ENCODE results near the gene NEURL3. TPM values are rescaled to one million over a fixed set of nuclear protein-coding genes. Genes with fewer than 3 reads are reported as not detected.
"Not testable (repeated sequence)": the region's sequence is repeated elsewhere in the genome, so short reads cannot be mapped to it uniquely, and the experiment has no call there.

The NEURL3 gene
- total RNA-seq, 1 experiment from 2014 or later = not detected

DNA sequence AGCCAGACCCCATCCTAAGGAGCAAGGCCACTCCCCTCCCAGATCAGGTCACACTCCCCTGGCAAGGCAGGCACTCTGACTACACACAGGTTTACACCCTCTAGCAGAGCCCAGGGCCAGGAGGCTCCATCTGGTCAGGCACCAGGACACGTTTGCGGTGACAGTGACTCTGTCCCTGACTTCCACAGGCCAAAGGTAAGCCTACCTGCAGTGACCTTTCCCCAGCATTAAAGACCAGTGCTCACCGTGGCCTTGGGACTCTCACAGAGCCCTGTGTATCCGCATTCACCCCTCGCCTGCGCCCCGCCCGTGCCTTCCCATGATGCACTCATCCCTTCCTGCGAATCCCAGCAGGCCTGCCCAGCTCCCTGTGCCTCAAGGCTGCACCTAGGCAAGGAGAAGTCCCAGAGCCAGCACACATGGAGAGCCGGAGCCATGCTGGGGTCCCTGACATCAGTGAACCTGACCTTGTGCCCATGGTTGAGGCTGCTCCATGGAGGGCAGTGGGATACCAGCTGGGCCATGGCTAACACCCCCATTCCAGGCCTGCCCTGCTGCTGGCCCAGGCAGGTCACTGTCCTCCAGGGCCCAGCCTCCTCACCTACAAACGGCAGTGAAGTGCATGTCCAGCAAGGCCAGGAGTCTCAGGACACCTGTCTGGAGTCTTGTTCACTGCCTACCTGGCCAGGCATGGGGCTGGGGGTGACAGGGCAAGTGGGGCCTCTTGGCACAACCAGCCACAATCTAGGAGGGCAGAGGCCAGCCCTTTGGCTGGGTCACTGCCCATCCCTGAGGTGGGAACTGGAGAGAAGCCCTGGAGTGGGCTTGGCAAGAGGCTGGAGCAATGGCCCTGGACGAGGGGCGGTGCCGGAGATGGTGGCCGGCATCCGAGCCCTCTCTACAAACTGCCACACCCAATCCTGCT lies 3.0 kb downstream of the NEURL3 start:
- Histone ChIP-seq H3K27ac (no peak overlapping the region), H3K9me3 (replicated peaks) (no peaks in the 10 kb centered on the region), H3K4me1 (replicated peaks) (peaks cover 8% of the 10 kb centered on the region; the same call in 1 of the 2 replicates), H3K36me3 (no peaks in the 10 kb centered on the region), H3K27me3 (replicated peaks) (peaks cover 17% of the 10 kb centered on the region), H3K4me3 (no peak overlapping the region)
- no peak for DNase-seq (ENCODE audit: low read depth in 1 of 2, low spot score in 2 of 2)

- Histone ChIP-seq H3K9me3 (replicated peaks) (no peaks in the 10 kb centered on the region), H3K36me3 (no peaks in the 10 kb centered on the region), H3K27me3 (replicated peaks) (peaks cover 17% of the 10 kb centered on the region), H3K27ac (no peak overlapping the region), H3K4me3 (no peak overlapping the region), H3K4me1 (replicated peaks) (peaks cover 8% of the 10 kb centered on the region; the same call in 1 of the 2 replicates)
- no peak for DNase-seq (ENCODE audit: low read depth in 1 of 2, low spot score in 2 of 2)
These were observed 3.7 kb downstream of the NEURL3 start for GRCh38 chr2:96501471-96501874.

DNA sequence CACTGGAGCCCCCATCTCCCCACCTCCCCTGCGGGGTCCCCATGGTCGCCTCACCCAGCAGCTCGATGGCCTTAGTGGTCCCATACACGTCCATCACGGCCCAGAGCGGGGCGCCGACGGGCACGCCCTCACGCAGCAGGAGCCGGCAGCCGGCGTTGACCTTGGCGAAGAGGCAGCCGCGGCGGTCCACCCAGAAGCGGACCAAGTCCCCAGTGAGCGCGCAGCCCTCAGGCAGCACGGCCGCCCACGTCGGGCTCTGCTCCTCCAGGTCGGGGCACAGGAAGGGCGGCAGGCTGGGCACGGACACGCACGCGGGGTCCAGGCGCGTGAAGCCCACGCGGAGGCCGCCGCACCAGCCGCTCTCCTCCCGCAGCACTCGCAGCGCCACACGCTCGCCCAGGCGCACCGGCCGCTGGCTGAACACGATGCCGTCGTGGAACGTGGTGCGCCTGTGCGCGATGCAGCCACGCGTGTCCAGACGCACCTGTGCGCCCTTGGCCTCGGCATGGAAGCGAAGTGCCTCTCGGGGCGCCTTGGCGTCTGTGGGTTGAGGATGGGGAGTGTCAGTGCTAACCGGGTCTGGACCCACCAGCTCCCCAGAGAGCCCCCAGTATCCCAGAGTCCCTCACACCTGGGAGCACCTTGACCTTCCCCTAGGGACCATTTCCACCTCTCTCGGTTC lies 4.6 kb downstream of the NEURL3 start:
- H3K4me1 ChIP-seq (replicated peaks) = peaks cover 6% of the 10 kb centered on the region; the same call in 1 of the 2 replicates
- DNase-seq (ENCODE audit: low read depth in 1 of 2, low spot score in 2 of 2) = no peak
- H3K9me3 ChIP-seq (replicated peaks) = no peaks in the 10 kb centered on the region
- H3K27ac ChIP-seq = no peak overlapping the region
- peaks cover 17% of the 10 kb centered on the region for H3K27me3 ChIP-seq (replicated peaks)
- H3K36me3 ChIP-seq = no peaks in the 10 kb centered on the region
- H3K4me3 ChIP-seq = no peak overlapping the region

DNA sequence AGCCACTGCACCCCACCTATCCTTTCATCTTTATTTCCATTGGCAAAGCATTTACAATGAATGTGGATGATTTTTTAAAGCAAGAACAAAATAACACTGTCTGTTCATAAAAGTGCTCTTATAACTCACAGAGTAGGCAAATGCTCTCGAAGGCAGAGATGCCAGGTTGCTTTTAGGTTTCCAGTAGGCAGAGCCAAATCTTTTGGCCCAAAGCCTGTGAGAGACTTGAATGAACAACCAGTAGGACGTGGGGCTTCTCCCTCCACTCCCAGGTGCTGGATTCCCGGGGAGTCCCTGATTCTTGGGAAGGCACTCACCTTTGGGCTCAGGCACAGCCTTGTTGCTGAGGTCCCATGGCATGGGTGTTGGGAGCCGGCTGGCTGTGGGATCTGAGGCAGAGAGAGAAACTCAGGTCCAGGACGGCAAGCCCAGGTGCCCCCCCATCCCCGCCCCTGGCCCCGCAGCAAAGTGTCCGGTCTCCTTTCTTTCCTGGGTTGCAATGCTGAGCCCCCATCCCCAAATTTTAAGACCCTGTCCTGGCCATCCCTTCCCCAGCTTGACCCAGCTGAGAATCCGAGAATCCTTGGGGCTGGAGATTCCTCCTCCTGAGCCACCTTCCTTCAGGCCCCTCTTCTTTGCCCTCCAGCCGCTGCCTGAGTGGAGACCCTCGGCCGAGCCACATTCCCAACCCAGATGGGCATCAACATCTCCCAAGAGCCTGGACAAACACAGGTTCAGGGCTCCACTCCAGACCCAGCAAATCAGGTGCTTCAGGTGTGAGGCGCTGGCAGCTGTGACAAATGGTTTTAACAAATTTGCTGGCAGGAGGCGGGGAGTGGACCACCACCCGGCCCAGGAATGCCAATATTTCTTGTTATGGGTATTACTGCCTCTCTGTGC lies 5.8 kb downstream of the NEURL3 start:
- Histone ChIP-seq H3K4me3 (no peak overlapping the region), H3K36me3 (no peaks in the 10 kb centered on the region), H3K4me1 (replicated peaks) (no peaks in the 10 kb centered on the region), H3K9me3 (replicated peaks) (no peaks in the 10 kb centered on the region), H3K27me3 (replicated peaks) (peaks cover 17% of the 10 kb centered on the region), H3K27ac (no peak overlapping the region)
- DNase-seq (ENCODE audit: low read depth in 1 of 2, low spot score in 2 of 2) = no peak

DNA sequence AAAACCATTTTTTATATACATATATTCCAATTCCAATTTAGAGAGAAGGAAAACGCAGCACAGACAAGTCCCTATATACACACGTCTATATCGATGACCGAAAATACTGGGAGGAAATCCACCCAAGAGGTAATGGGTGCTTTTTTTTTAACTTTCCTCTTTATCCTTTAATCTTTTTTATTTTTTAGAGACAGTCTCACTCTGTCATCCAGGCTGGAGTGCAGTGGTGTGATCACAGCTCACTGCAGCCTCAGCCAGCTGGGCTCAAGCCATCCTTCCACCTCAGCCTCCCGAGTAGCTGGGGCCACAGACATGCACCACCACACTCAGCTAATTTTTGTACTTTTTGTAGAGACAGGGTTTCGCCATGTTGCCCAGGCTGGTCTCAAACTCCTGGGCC lies 6.5 kb downstream of the NEURL3 start:
- not testable (repeated sequence) for DNase-seq (ENCODE audit: low read depth in 1 of 2, low spot score in 2 of 2); H3K4me1 ChIP-seq (replicated peaks); H3K27ac ChIP-seq; H3K36me3 ChIP-seq; H3K4me3 ChIP-seq; H3K9me3 ChIP-seq (replicated peaks)
- H3K27me3 ChIP-seq (replicated peaks) = peaks cover 17% of the 10 kb centered on the region

GRCh38 chr2:96498021-96498431 lies 7.1 kb downstream of the NEURL3 start:
- no peak overlapping the region for H3K27ac ChIP-seq
- H3K9me3 ChIP-seq (replicated peaks) = no peaks in the 10 kb centered on the region
- H3K27me3 ChIP-seq (replicated peaks) = peaks cover 17% of the 10 kb centered on the region
- H3K4me3 ChIP-seq = no peak overlapping the region
- DNase-seq (ENCODE audit: low read depth in 1 of 2, low spot score in 2 of 2) = no peak
- H3K36me3 ChIP-seq = no peaks in the 10 kb centered on the region
- H3K4me1 ChIP-seq (replicated peaks) = no peaks in the 10 kb centered on the region

GRCh38 chr2:96495982-96496629 lies 9.1 kb downstream of the NEURL3 start:
- H3K4me1 ChIP-seq (replicated peaks) = no peaks in the 10 kb centered on the region
- no peak overlapping the region for H3K4me3 ChIP-seq
- H3K27me3 ChIP-seq (replicated peaks) = peaks cover 17% of the 10 kb centered on the region
- H3K27ac ChIP-seq = no peak overlapping the region
- DNase-seq (ENCODE audit: low read depth in 1 of 2, low spot score in 2 of 2) = no peak
- H3K36me3 ChIP-seq = no peaks in the 10 kb centered on the region
- H3K9me3 ChIP-seq (replicated peaks) = no peaks in the 10 kb centered on the region

DNA sequence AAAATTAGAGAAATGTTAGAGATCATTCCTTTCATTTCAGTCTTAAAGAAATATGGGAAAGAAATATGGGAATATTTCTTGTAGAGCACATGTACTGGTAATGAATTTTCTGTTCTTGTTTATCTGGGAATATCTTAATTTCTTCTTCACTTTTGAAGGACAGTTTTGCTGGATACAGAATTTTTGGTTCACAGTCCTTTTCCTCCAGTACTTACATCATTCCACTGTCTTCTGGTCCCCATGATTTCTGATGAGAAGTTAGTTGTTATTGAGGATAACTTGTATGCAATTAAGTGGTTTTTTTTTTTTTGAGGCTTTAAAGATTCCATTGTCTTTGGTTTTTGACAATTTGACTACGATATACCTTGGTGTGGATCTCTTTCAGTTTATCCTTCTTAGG lies 11.0 kb downstream of the NEURL3 start:
- no peak for DNase-seq (ENCODE audit: low read depth in 1 of 2, low spot score in 2 of 2)
- H3K9me3 ChIP-seq (replicated peaks) = 0 out of 2 replicates have a peak, but pooled peaks cover 2% of the 10 kb centered on the region
- no peak overlapping the region for H3K4me3 ChIP-seq
- H3K4me1 ChIP-seq (replicated peaks) = no peaks in the 10 kb centered on the region
- H3K36me3 ChIP-seq = no peaks in the 10 kb centered on the region
- H3K27me3 ChIP-seq (replicated peaks) = peaks cover 3% of the 10 kb centered on the region; the same call in 1 of the 2 replicates
- H3K27ac ChIP-seq = no peak overlapping the region

DNA sequence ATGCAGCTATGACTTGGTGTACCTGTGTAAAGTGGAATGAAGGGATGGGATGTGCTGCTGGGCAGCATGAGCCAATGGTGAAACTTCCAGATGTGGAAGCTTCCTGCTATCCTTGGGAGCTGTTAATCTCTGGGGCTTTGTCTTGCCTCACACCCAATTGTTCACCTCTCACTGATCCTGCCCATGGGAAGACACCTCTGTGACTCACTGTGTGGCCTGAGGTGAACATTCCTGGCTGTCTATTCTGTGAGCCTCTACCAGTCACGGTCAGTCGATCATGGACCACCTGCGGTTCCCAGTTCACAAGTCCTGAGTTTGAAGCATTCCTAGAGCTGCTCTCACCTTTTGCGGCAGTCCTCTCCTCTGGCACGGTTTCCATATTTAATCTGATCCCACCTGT lies 12.1 kb downstream of the NEURL3 start:
- Histone ChIP-seq H3K27ac (no peak overlapping the region), H3K4me3 (no peak overlapping the region), H3K9me3 (replicated peaks) (0 out of 2 replicates have a peak, but pooled peaks cover 2% of the 10 kb centered on the region), H3K4me1 (replicated peaks) (no peaks in the 10 kb centered on the region), H3K27me3 (replicated peaks) (no peaks in the 10 kb centered on the region; the same call in 1 of the 2 replicates), H3K36me3 (no peaks in the 10 kb centered on the region)
- DNase-seq (ENCODE audit: low read depth in 1 of 2, low spot score in 2 of 2) = no peak

GRCh38 chr2:96491860-96492497 lies 13.2 kb downstream of the NEURL3 start:
- Histone ChIP-seq H3K9me3 (replicated peaks) (0 out of 2 replicates have a peak, but pooled peaks cover 2% of the 10 kb centered on the region), H3K36me3 (no peaks in the 10 kb centered on the region), H3K27me3 (replicated peaks) (no peaks in the 10 kb centered on the region; the same call in 1 of the 2 replicates), H3K27ac (no peak overlapping the region), H3K4me1 (replicated peaks) (no peaks in the 10 kb centered on the region), H3K4me3 (no peak overlapping the region)
- no peak for DNase-seq (ENCODE audit: low read depth in 1 of 2, low spot score in 2 of 2)

GRCh38 chr2:96489663-96490062 lies 15.5 kb downstream of the NEURL3 start:
- H3K27me3 ChIP-seq (replicated peaks) = no peaks in the 10 kb centered on the region
- 0 out of 2 replicates have a peak, but pooled peaks cover 2% of the 10 kb centered on the region for H3K9me3 ChIP-seq (replicated peaks)
- H3K36me3 ChIP-seq = no peaks in the 10 kb centered on the region
- no peak overlapping the region for H3K27ac ChIP-seq
- H3K4me3 ChIP-seq = no peak overlapping the region
- H3K4me1 ChIP-seq (replicated peaks) = no peaks in the 10 kb centered on the region
- no peak for DNase-seq (ENCODE audit: low read depth in 1 of 2, low spot score in 2 of 2)

DNA sequence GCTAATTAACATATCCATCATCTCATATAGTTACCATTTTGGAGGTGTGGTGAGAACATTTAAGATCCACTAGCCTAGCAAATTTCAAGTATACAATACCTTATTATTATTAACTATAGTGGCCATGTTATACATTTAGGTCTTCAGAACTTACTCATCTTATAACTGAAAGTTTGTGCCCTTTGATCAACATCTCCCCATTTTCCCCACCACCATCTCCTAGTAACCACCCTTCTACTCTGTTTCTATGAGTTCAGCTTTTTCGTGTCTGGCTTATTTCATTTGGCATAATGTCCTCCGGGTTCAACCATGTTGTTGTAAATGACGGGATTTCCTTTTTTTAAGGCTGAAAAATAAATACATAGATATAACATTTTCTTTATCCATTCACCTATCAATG lies 15.9 kb downstream of the NEURL3 start:
- Histone ChIP-seq H3K4me1 (replicated peaks) (no peaks in the 10 kb centered on the region), H3K4me3 (no peak overlapping the region), H3K9me3 (replicated peaks) (0 out of 2 replicates have a peak, but pooled peaks cover 2% of the 10 kb centered on the region), H3K27ac (no peak overlapping the region), H3K36me3 (no peaks in the 10 kb centered on the region), H3K27me3 (replicated peaks) (no peaks in the 10 kb centered on the region)
- no peak for DNase-seq (ENCODE audit: low read depth in 1 of 2, low spot score in 2 of 2)
